IPS-18c (cell line): ENCODE results near the gene TLX2.
"Not testable (repeated sequence)": the region's sequence is repeated elsewhere in the genome, so short reads cannot be mapped to it uniquely, and the experiment has no call there.

Source experiments
- H3K4me3 ChIP-seq: 2 replicates; pipeline ENCODE4 v1.7.0; 2013; ENCODE audit warnings: low read depth, mild to moderate bottlenecking, low read length, moderate library complexity; ENCODE audit not compliant: insufficient read depth
- H3K9me3 ChIP-seq: one replicate; pipeline ENCODE4 v1.6.1; 2013; ENCODE audit warnings: mild to moderate bottlenecking, low read length, moderate library complexity; ENCODE audit not compliant: control insufficient read depth, insufficient read depth

TLX2 gene

GRCh38 chr2:74514368-74515270 lies at the start of gene TLX2:
TLX2 (plus strand) TSS chr2:74514450; CDS start chr2:74514807, 357 bp downstream.
- Histone ChIP-seq H3K9me3 (peaks cover 9% of the 10 kb centered on the region), H3K4me3 (peak within 1 kb of the TSS; percentile 42)

DNA sequence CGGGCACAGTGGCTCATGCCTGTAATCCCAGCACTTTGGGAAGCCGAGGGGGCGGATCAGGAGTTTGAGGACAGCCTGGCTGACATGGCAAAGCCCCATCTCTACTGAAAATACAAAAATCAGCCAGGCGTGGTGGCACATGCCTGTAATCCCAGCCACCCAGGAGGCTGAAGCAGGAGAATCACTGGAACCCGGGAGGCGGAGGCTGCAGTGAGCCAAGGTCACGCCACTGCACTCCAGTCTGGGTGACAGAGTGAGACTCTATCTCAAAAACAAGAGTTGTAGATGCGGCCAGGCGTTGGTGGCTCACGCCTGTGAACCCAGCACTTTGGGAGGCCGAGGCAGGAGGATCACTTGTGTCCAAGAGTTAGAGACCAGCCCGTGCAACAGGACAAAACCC lies 43.5 kb upstream of the TLX2 start:
- H3K4me3 ChIP-seq, H3K9me3 ChIP-seq: not testable (repeated sequence)

DNA sequence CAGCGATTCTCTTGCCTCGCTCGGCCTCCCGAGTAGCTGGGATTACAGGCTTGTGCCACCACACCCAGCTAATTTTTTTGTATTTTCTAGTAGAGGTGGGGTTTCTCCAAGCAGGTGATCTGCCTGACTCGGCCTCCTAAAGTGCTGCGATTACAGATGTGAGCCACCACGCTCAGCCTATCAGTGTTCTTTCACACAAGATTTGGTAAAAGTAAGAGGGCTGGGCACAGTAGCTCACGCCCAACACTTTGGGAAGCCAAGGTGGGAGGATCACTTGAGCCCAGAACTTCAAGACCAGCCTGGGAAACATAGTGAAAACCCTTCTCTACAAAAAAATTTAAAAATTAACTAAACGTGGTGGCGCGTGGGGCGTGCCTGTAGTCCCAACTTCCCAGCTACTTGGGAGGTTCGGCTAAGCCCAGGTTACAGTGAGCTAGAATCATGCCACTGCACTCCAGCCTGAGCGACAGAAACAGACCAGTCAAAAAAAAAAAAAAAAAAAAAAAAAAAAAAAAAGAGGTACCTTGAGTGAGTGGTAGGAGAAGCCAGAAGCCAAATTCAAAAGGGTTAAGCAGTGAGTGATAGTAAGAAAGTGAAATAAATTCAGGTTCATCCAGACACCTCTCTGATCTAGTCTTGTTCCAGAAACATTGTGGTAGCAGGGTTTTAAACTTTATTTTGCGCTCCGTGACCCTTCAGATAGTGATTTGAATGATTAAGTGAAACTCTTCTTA lies 42.8 kb upstream of the TLX2 start:
- peak overlapping the region; percentile 99 for H3K4me3 ChIP-seq
- H3K9me3 ChIP-seq = no peaks in the 10 kb centered on the region

DNA sequence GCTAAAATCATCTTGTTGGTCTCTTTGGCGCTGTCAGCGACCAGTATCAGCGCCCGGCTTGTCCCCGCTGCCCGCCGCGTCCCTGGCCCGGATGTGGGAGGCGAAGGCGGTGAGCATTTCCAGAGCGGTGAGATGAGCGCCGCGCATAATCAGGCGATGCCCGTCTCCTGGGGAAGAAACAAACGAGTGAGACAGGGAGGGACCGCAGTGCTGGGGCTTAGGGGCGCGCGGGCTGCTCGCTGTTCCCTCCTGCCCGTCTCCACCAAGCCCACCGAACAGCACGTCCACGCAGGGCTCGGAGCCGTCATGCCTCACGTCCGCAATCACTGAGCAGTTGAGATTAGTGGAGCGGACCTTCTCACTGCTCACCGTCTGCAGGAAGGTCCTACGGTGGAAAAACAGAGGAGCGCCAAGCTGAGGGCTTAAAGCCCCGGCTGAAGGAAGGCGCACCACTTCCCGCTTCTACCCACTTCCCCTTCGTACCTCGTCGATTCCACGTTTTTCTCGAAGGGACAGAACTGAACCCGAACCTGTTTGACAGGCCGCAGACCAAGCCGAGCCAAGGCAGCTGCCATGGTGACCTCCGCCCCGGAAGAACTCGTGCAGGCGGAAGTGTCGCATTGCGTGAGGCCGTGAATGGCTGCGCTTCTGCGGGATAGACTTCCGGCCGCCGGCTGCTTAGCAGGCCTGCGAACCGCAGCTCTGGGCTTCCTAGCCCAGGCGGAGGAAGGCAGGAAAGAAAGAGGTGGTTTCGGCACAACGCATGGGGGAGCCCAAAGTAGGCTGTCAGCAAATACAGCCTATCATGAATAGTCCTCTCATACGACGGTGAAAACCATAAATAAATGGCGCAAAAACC lies 41.9 kb upstream of the TLX2 start, which contains the start of gene MRPL53:
TSS of gene MRPL53 (minus strand) at position 595 of the 859 bp plus-strand sequence. CDS start at position 575, 20 bp downstream.
- Histone ChIP-seq H3K4me3 (peak within 1 kb of the TSS; percentile 99), H3K9me3 (no peaks in the 10 kb centered on the region)

DNA sequence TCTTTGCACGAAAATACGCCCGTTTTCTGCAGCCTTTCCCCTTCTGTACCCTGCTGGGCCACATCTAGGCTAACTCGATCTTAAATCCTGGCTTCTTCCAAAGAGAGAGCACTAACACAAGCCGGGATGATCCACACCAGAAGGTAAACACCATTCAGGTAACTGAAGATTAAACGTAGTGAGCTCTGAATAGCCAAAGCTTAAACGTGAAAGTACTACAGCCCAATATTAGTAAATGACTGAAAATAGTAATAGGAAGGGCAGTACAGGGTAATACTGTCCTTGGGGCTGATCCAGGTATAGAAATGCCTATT lies 41.3 kb upstream of the TLX2 start:
- Histone ChIP-seq H3K4me3 (peak overlapping the region; percentile 99), H3K9me3 (no peaks in the 10 kb centered on the region)

DNA sequence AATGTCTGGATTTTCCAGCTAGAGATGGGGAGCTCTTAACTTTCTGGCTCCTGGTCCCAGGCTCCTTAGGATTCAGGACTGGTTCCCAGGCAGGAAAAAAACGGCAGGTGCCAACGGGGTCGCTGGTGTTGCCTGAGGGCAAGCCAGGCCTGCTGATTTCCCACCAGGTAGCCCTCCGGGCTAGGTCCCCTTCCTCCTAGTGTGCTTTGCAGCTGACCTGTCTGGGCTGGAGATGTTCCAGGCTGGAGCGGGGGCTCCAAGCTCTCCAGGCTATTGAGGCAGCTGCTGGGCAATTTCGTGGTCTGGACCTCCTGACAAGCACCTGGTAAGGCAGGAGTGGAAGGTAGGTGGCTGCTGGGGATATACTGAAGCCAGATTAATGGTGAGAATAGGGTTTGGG lies 39.8 kb upstream of the TLX2 start:
- H3K4me3 ChIP-seq = no peak overlapping the region
- H3K9me3 ChIP-seq = no peaks in the 10 kb centered on the region

DNA sequence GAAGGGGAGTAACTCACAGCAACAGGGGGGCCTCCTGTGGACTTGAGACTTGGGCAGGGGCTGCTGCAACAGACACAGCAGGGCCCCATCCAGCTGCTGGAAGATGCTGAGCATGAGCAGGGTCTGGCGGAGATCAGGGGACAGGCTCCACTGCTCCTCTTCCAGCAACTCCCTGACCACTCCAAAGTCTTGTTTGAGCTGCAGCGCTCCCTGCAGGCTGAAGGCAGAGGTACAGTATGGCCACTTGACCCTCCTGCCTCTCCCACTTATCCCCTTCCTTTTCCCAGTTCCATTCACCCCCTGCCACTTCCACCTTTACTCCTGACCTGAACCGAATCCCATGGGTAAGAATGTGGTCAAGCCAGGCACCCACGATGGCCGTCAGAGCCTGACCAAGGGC lies 39.4 kb upstream of the TLX2 start:
- H3K4me3 ChIP-seq = no peak overlapping the region
- H3K9me3 ChIP-seq = no peaks in the 10 kb centered on the region

- Histone ChIP-seq H3K9me3 (no peaks in the 10 kb centered on the region), H3K4me3 (peak overlapping the region; percentile 87)
These were observed 32.8 kb upstream of the TLX2 start for GRCh38 chr2:74481431-74481830.

DNA sequence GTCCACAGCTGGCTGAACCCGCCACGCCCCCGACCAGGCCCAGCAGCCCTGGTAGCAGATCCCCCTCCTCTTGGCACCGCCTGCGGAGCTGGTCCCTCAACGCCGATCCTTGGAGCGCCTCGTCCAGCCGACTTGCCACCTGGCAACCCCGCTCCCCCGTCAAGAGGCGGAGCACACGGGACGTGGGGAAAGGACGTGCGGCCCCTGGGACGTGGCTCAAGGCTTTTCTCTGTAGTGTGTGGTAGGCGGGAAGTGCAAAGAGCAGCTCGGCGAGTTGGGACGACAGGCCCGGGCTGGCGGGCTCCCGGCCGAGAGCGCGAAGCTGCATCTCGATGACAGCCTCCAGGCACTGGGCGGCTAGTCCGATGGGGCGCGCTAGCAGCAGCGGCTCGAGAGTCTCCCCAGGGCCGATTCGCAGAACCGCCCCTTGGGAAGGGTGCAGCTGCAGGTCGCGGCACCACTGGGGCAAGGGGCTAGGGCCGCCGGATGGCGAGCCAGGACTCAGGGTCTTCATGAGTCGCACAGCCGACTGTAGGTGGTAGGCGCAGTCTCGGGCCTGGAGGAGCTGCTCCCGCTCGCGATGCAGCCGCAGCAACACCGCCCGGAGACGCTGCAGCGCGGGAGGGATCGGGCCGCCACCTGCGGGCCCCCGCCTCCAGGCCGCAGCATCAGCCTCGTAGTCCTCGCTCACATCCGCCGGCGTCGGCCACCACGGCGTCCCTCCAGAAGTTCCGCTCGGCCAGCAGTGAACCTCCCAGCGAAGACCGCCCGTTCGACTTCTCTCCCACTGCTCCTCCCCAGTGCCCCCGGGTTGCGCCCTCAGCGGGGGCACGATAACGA lies 32.1 kb upstream of the TLX2 start:
- no peaks in the 10 kb centered on the region for H3K9me3 ChIP-seq
- peak overlapping the region; percentile 87 for H3K4me3 ChIP-seq

DNA sequence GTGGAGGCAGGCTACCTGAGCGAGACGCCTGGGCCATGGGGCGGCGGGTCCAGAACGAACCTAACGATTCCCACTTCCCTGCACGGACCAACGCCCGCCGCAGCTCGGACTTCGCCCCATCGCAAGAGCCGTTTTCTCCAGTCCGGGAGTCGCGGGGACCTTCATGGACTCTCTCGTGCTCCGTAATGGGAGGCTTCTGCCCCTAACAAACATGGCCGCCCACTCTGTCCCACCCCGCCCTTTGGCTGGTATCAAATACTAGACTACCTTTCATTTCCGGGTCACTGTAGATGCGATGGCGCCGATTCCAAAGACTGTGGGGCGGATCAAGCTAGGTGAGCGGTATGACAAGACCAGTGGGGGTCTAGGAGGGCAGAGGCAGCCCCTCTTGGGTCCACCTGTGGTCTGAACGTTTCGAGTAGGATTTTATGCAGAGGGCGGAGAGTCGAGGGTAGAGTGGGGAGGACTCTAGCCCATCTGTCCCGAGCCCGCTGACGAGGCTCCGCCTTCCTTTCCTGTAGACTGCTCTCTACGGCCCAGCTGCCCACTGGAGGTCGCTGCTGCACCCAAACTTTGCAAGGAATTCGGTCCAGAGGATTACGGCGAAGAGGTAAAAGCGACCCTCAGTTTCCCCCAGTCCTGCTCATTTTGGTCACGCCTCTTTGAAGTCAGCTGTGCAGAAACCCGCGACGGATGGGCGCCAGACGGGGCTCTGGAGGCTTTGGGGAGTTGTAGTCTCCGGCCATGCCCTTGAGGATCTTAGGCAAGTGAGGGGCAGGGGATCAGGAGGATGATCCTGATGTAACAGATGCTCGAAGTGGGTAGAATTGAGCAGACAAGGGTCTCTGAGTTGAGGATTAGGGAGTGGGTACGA lies 31.2 kb upstream of the TLX2 start, which contains the start of the genes CCDC142 and TTC31:
TSS of gene CCDC142 (minus strand) at position 198 of the 874 bp plus-strand sequence. CDS start at position 37, 161 bp downstream.
TSS of gene TTC31 (plus strand) at position 281 of the 874 bp plus-strand sequence. CDS start at position 296, 15 bp downstream.
- H3K4me3 ChIP-seq = peak within 1 kb of the TSS; percentile 87

GRCh38 chr2:74483675-74484164 lies 30.5 kb upstream of the TLX2 start:
- not testable (repeated sequence) for H3K9me3 ChIP-seq
- H3K4me3 ChIP-seq = peak overlapping the region; percentile 87

More for the DNA sequence above, 31.2 kb upstream of the TLX2 start, which contains the start of the genes CCDC142 and TTC31:
- no peaks in the 10 kb centered on the region for H3K9me3 ChIP-seq

DNA sequence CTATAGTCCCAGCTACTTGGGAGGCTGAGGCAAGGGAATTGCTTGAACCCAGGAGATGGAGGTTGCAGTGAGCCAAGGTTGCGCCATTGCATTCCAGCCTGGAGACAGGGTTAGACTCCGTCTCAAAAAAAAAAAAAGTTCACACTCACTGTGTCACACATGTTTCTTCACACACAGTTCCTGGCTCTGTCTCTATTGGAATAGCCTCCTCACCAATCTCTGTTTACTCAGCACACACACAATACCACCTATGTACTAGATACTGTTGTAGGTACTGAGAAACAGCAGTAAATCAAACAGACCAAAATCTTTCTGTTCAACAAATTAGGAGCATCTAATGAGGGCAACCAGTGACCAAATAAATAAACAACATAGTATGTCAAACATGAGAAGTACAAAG lies 28.1 kb upstream of the TLX2 start:
- no peak overlapping the region for H3K4me3 ChIP-seq
- H3K9me3 ChIP-seq = no peaks in the 10 kb centered on the region

- Histone ChIP-seq H3K9me3 (no peaks in the 10 kb centered on the region), H3K4me3 (no peak overlapping the region)
These were observed 25.4 kb upstream of the TLX2 start for GRCh38 chr2:74488643-74489481.

DNA sequence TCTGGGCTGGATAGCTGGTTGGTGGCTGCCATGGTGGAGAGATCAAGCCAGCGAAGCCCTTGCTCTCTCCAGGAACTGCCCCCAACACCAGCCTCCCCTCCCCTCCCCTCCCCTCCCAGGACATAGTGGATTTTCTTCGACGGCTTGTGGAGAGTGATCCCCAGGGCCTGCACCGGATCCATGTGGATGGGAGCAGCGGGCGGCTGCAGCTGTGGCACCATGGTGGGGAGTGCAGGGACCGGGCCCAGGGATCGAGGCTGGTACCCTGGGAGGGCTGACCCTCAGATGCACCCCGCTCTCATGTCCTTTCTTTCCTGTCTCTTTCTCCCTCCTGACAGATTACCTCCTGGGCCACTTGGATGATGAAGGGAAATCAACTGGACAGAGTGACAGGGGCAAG lies 24.3 kb upstream of the TLX2 start:
- no peaks in the 10 kb centered on the region for H3K9me3 ChIP-seq
- H3K4me3 ChIP-seq = no peak overlapping the region
